HG02759 (cell line): ENCODE measurements around the gene STX18.
A peak's percentile ranks its signal among the peaks of the same experiment; 100 is the strongest.

Source experiments
- ATAC-seq: cut with Tn5 transposase; IDR thresholded peaks from one replicate; pipeline ENCODE4 v1.9.1; 2021; ENCODE audit warnings: mild to moderate bottlenecking, moderate library complexity; ENCODE audit not compliant: unreplicated experiment

Gene STX18

GRCh38 chr4:4443821-4444220 lies 98.0 kb downstream of the STX18 start:
- no peak for ATAC-seq

GRCh38 chr4:4440333-4441061 lies 101.4 kb downstream of the STX18 start:
- ATAC-seq: peak; percentile 55

- no peak for ATAC-seq
Observed at GRCh38 chr4:4439782-4440181, 102.1 kb downstream of the STX18 start.

GRCh38 chr4:4438891-4439290 lies 103.0 kb downstream of the STX18 start:
- ATAC-seq: no peak

GRCh38 chr4:4437798-4438470 lies 103.9 kb downstream of the STX18 start:
- ATAC-seq: no peak

- ATAC-seq: no peak
Observed at GRCh38 chr4:4436244-4436823, 105.5 kb downstream of the STX18 start.

GRCh38 chr4:4433941-4434340 lies 107.9 kb downstream of the STX18 start:
- no peak for ATAC-seq

- ATAC-seq: no peak
Observed at GRCh38 chr4:4432341-4433125, 109.3 kb downstream of the STX18 start.

GRCh38 chr4:4430492-4431195 lies 111.2 kb downstream of the STX18 start:
- peak; percentile 79 for ATAC-seq

- ATAC-seq: no peak
Observed at GRCh38 chr4:4428966-4429875, 112.6 kb downstream of the STX18 start.

GRCh38 chr4:4427886-4428285 lies 114.0 kb downstream of the STX18 start:
- ATAC-seq: no peak

GRCh38 chr4:4427121-4427870 lies 114.6 kb downstream of the STX18 start:
- no peak for ATAC-seq

- ATAC-seq: no peak
Observed at GRCh38 chr4:4426511-4427120, 115.2 kb downstream of the STX18 start.

- no peak for ATAC-seq
Observed at GRCh38 chr4:4425696-4426095, 116.2 kb downstream of the STX18 start.

GRCh38 chr4:4425119-4425690 lies 116.6 kb downstream of the STX18 start:
- no peak for ATAC-seq

GRCh38 chr4:4424499-4425115 lies 117.2 kb downstream of the STX18 start:
- no peak for ATAC-seq

- no peak for ATAC-seq
Observed at GRCh38 chr4:4423706-4424498, 117.9 kb downstream of the STX18 start.
